Testis (tissue), 3 donors: ENCODE data around the gene LHX3. TPM values are rescaled to one million over a fixed set of nuclear protein-coding genes. Genes with fewer than 3 reads are reported as not detected.

Source experiments
- DNase-seq: peaks from one replicate; pipeline ENCODE4 v3.0.0-alpha.2; 2019
- H3K27ac ChIP-seq, 2 donors: fragments of 200-600 bp; sonication (generic); one replicate each; pipeline ENCODE4 v1.5.1; 2019
- H3K27me3 ChIP-seq: fragments of 200-600 bp; sonication (generic); one replicate; pipeline ENCODE4 v1.5.1; 2019
- H3K36me3 ChIP-seq: fragments of 200-600 bp; sonication (generic); one replicate; pipeline ENCODE4 v1.5.1; 2017; ENCODE audit warnings: low read depth; ENCODE audit errors: missing control alignments
- H3K4me1 ChIP-seq: fragments of 200-600 bp; sonication (generic); one replicate; pipeline ENCODE4 v1.5.1; 2019
- H3K4me3 ChIP-seq, 2 donors: fragments of 200-600 bp; sonication (generic); one replicate each; pipeline ENCODE4 v1.5.1; 2017 to 2019
- H3K9me3 ChIP-seq: fragments of 200-600 bp; sonication (generic); one replicate; pipeline ENCODE4 v1.5.1; 2017
- POLR2A ChIP-seq: fragments of 450-650 bp; IDR thresholded peaks from one replicate; pipeline ENCODE4 v1.6.1; 2017; ENCODE audit warnings: antibody characterized with exemption, mild to moderate bottlenecking, moderate library complexity
- WGBS, 2 donors: methylation state at CpG; one replicate each; pipeline ENCODE4 v1.1.5; 2018; 5-methylcytosine and 5-hydroxymethylcytosine counted together
- intact Hi-C: fragments of 100-400 bp; cut with DNase I; formaldehyde crosslinking; loops from one replicate; pipeline ENCODE4 v1.15.1; 2023; ENCODE audit warnings: low total_unique reads
- polyA plus RNA-seq: library from polyadenylated mRNA; stranded (reverse); fragments of 350-450 nt; fragmentation: Illumina TruSeq; extraction: RNeasy Lipid Tissue Mini Kit (QIAGEN cat#74804); gene quantifications from one replicate; pipeline ENCODE4 v1.2.3, GENCODE V29; 2014; ENCODE audit warnings: low read depth, low replicate concordance; ENCODE audit not compliant: insufficient read depth
- total RNA-seq, 2 donors: library from RNA; depleted of rRNA; stranded (reverse); fragments of >200 nt; gene quantifications; one replicate each; pipeline ENCODE4 v1.2.3, GENCODE V29; 2016
- TF ChIP-seq, protein P1 (sequence below), 3 experiments: fragments of 450-650 bp in 2 of 3; fragments of 200-600 bp in 1 of 3; sonication (generic) in 1 of 3; IDR thresholded peaks; one replicate each; pipeline ENCODE4 v1.5.1; 2016 to 2019; ENCODE audit warnings: antibody characterized with exemption in 3 of 3, mild to moderate bottlenecking in 2 of 3, moderate library complexity in 1 of 3

The LHX3 gene
- total and polyA plus RNA-seq, 3 donors from 2014 or later, result 0.55 to 0.62 TPM; not detected in 1

DNA sequence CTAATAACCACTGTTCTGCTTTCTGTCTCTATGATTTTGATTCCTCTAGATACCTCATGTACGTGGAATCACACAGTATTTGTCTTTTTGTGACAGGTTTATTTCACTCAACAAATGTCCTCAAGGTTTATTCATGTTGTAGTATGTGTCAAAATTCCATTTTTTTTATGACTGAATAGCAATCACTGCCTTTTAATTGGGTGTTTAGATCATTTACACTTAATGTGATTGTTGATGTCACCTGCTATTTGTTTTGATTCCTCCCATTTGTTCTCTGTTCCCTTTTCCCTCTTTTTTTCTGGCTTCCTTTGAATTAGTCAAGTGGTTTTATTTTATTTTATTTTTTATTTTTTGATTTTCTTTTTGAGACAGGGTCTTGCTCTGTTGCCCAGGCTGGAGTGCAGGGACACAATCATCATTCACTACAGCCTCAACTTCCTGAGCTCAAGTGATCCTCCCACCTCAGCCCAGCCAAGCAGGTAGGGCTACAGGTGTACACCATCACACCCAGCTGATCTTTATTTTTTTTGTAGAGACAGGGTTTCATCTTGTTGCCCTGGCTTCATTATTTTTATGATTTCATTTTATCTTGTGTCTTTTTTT, 41.6 kb downstream of the LHX3 start:
- no peaks in the 10 kb centered on the region for H3K4me1 ChIP-seq
- TF ChIP-seq, protein P1, sequence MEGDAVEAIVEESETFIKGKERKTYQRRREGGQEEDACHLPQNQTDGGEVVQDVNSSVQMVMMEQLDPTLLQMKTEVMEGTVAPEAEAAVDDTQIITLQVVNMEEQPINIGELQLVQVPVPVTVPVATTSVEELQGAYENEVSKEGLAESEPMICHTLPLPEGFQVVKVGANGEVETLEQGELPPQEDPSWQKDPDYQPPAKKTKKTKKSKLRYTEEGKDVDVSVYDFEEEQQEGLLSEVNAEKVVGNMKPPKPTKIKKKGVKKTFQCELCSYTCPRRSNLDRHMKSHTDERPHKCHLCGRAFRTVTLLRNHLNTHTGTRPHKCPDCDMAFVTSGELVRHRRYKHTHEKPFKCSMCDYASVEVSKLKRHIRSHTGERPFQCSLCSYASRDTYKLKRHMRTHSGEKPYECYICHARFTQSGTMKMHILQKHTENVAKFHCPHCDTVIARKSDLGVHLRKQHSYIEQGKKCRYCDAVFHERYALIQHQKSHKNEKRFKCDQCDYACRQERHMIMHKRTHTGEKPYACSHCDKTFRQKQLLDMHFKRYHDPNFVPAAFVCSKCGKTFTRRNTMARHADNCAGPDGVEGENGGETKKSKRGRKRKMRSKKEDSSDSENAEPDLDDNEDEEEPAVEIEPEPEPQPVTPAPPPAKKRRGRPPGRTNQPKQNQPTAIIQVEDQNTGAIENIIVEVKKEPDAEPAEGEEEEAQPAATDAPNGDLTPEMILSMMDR (IDR thresholded peaks at IDR 0.05), result no peak
- TF ChIP-seq POLR2A, result no peak
- H3K27ac ChIP-seq, result no peak overlapping the region
- no peak for DNase-seq
- no peaks in the 10 kb centered on the region for H3K27me3 ChIP-seq
- H3K4me3 ChIP-seq, result no peak overlapping the region
- intact Hi-C loops, result no loop called here
- 69 to 83% methylated on average over 1 of the region's 1 CpG for WGBS, 2 donors
- no peaks in the 10 kb centered on the region for H3K36me3 ChIP-seq
- H3K9me3 ChIP-seq, result no peaks in the 10 kb centered on the region

DNA sequence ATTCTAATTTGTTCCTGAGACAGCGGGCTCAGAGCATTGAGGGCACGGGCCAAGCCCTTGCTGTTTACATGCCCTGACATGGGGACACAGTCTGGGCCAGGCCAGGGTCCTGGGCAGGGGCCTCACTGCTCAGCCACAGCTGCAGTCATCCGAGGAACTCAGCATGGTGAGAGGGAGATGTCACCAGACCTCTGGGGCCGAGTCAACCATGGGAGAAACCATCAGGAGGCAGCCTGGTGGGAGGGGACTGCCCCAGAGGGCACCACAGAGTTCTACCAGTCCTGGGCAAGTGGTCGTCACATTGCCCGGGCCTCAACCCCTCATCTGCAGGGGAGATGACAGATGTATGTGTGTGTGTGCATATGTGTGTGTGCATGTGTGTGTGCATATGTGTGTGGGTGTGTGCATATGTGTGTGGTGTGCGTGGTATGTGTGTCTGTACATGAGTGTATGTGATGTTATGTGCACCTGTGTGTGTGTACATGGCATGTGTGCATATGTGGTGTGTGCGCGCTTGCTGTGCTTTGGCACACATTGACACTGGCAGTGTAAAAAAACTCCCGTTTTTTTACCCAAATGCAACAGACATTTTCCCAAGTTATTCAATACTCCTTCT, 43.8 kb downstream of the LHX3 start:
- DNase-seq, result no peak
- intact Hi-C loops, result no loop called here
- Histone ChIP-seq H3K9me3 (no peaks in the 10 kb centered on the region), H3K27me3 (no peaks in the 10 kb centered on the region), H3K27ac (no peak overlapping the region), H3K36me3 (no peaks in the 10 kb centered on the region), H3K4me3 (no peak overlapping the region), H3K4me1 (no peaks in the 10 kb centered on the region)
- 75 to 82% methylated on average over 8 to 10 of the region's 10 CpGs for WGBS, 2 donors
- TF ChIP-seq POLR2A, result no peak
- TF ChIP-seq, protein P1 (IDR thresholded peaks at IDR 0.05), result no peak

DNA sequence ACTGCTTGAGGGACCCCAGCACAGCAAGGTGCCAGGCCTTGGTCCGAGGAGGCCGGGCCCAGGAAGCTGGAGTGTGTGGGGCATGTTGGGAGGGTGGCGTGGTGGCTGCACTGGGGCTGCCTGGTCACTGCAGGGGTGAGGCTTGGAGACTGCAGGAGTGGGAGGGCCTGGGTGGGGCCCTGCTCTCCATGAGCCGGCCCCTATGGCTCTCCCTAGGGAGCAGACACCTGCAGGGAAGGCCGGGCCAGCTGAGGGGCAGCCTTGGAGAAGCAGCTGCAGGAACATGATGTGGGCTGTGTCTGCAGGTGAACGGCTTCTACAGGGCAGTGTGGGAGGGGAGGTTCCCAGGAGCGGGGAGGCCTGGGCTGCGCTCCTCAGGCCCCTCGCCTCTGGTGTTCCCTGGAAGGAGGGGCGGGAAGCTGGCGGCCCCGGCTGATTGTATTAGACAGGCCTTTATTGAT, 44.5 kb downstream of the LHX3 start:
- intact Hi-C loops, result no loop called here
- Histone ChIP-seq H3K9me3 (no peaks in the 10 kb centered on the region), H3K4me3 (no peak overlapping the region), H3K36me3 (no peaks in the 10 kb centered on the region), H3K27me3 (no peaks in the 10 kb centered on the region), H3K4me1 (no peaks in the 10 kb centered on the region), H3K27ac (no peak overlapping the region)
- TF ChIP-seq POLR2A, result no peak
- TF ChIP-seq, protein P1 (IDR thresholded peaks at IDR 0.05), result no peak
- 67 to 69% methylated on average over 6 to 12 of the region's 12 CpGs for WGBS, 2 donors
- DNase-seq, result no peak

DNA sequence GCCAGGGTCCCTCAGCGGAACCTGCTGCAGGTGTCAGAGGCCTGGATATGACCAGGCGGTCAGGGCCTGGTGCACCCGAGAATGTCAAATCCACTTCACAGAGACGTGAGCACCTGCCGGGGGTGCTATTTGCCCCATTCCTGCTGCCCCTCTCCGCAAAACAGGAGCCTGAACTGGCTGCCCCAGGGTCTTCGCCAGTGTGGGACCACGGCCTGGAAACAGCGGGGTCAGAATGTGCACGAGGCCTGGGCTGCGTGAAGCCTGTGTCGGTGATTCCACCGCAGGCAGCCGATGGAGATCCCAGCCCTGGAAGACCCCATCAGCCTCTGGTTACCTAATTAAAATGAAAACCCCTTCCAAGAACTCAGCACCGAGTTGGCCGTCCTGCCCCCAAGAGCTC, 45.1 kb downstream of the LHX3 start:
- 88 to 100% methylated on average over 5 to 15 of the region's 16 CpGs for WGBS, 2 donors
- no peaks in the 10 kb centered on the region for H3K9me3 ChIP-seq
- no peak overlapping the region for H3K27ac ChIP-seq
- no peaks in the 10 kb centered on the region for H3K27me3 ChIP-seq
- no peak overlapping the region for H3K4me3 ChIP-seq
- H3K4me1 ChIP-seq, result no peaks in the 10 kb centered on the region
- DNase-seq, result no peak
- no peak for TF ChIP-seq POLR2A
- TF ChIP-seq, protein P1 (IDR thresholded peaks at IDR 0.05), result no peak
- H3K36me3 ChIP-seq, result no peaks in the 10 kb centered on the region
- intact Hi-C loops, result no loop called here
